Neuronal stem cell (in vitro differentiated cells): Measurements from ENCODE around the gene TMEM132C.

Experiments
- DNase-seq: peaks from one replicate; pipeline ENCODE4 v3.0.0-alpha.2; 2013; ENCODE audit warnings: low spot score
- H2AFZ ChIP-seq: one replicate; pipeline ENCODE4 v1.6.1; 2013; ENCODE audit warnings: mild to moderate bottlenecking, low read length, inconsistent platforms
- H2AK5ac ChIP-seq: 2 replicates; pipeline ENCODE4 v1.6.1; 2013; ENCODE audit warnings: low read depth, mild to moderate bottlenecking, inconsistent platforms, low read length, moderate library complexity, mixed read lengths
- H2BK120ac ChIP-seq: 2 replicates; pipeline ENCODE4 v1.6.1; 2013; ENCODE audit warnings: low read depth, mild to moderate bottlenecking, inconsistent platforms, low read length, moderate library complexity, mixed read lengths
- H2BK12ac ChIP-seq: one replicate; pipeline ENCODE4 v1.6.1; 2013; ENCODE audit warnings: low read length, inconsistent platforms
- H2BK15ac ChIP-seq: 2 replicates; pipeline ENCODE4 v1.6.1; 2013; ENCODE audit warnings: mild to moderate bottlenecking, low read length, inconsistent platforms, mixed read lengths
- H2BK5ac ChIP-seq: one replicate; pipeline ENCODE4 v1.6.1; 2013; ENCODE audit warnings: inconsistent platforms, mild to moderate bottlenecking, low read length, moderate library complexity
- H3K14ac ChIP-seq: one replicate; pipeline ENCODE4 v1.6.1; 2013; ENCODE audit warnings: low read length, inconsistent platforms
- H3K18ac ChIP-seq: 2 replicates; pipeline ENCODE4 v1.6.1; 2013; ENCODE audit warnings: low read length, inconsistent platforms
- H3K23ac ChIP-seq: 2 replicates; pipeline ENCODE4 v1.6.1; 2013; ENCODE audit warnings: low read depth, mild to moderate bottlenecking, mixed read lengths, low read length, inconsistent platforms; ENCODE audit not compliant: poor library complexity
- H3K27ac ChIP-seq: replicated peaks from 3 replicates; pipeline ENCODE4 v1.5.1; 2013; ENCODE audit warnings: low read length, inconsistent platforms
- H3K27me3 ChIP-seq, 3 experiments: 2 replicates each; pipeline ENCODE4 v1.6.1; 2013; ENCODE audit warnings: low read length in 3 of 3, mild to moderate bottlenecking in 2 of 3, inconsistent platforms in 1 of 3, low read depth in 1 of 3, mixed read lengths in 1 of 3, moderate library complexity in 1 of 3; ENCODE audit not compliant: control insufficient read depth in 3 of 3, insufficient read depth in 3 of 3
- H3K36me3 ChIP-seq, 2 donors: replicated peaks in 1 of 2; 2 replicates each; pipeline ENCODE4 v1.6.1; 2013; ENCODE audit warnings: low read length in 2 of 2; ENCODE audit not compliant: control insufficient read depth in 2 of 2, insufficient read depth in 2 of 2
- H3K4ac ChIP-seq: 2 replicates; pipeline ENCODE4 v1.6.1; 2013; ENCODE audit warnings: inconsistent platforms, mild to moderate bottlenecking, low read length, moderate library complexity
- H3K4me1 ChIP-seq, 2 donors: 1 replicate in 1 of 2; 2 replicates in 1 of 2; pipeline ENCODE4 v1.6.1; 2013; ENCODE audit warnings: low read length in 2 of 2, low read depth in 1 of 2; ENCODE audit not compliant: control insufficient read depth in 2 of 2, insufficient read depth in 1 of 2
- H3K4me2 ChIP-seq: one replicate; pipeline ENCODE4 v1.6.1; 2013; ENCODE audit warnings: mild to moderate bottlenecking, low read length, inconsistent platforms; ENCODE audit not compliant: insufficient read depth, poor library complexity, severe bottlenecking
- H3K4me3 ChIP-seq, 2 donors: 2 replicates each; pipeline ENCODE4 v1.5.1; 2013; ENCODE audit warnings: low read length in 2 of 2, mild to moderate bottlenecking in 2 of 2, inconsistent platforms in 1 of 2, moderate library complexity in 1 of 2
- H3K79me1 ChIP-seq: one replicate; pipeline ENCODE4 v1.6.1; 2013; ENCODE audit warnings: low read depth, mild to moderate bottlenecking, inconsistent platforms, low read length, moderate library complexity
- H3K9ac ChIP-seq: one replicate; pipeline ENCODE4 v1.6.1; 2013; ENCODE audit warnings: mild to moderate bottlenecking, low read depth, low read length, inconsistent platforms; ENCODE audit not compliant: poor library complexity
- H3K9me3 ChIP-seq, 2 donors: replicated peaks in 1 of 2; 2 replicates each; pipeline versions ENCODE3 to v1.6.1; 2013; ENCODE audit warnings: low read length in 2 of 2, mild to moderate bottlenecking in 2 of 2, inconsistent platforms in 1 of 2, low read depth in 1 of 2, mixed read lengths in 1 of 2, moderate library complexity in 1 of 2; ENCODE audit not compliant: control insufficient read depth in 2 of 2, insufficient read depth in 1 of 2
- H4K8ac ChIP-seq: one replicate; pipeline ENCODE4 v1.6.1; 2013; ENCODE audit warnings: low read depth, mild to moderate bottlenecking, inconsistent platforms, low read length, moderate library complexity
- H4K91ac ChIP-seq: one replicate; pipeline ENCODE4 v1.6.1; 2013; ENCODE audit warnings: low read length, low read depth, mild to moderate bottlenecking, inconsistent platforms; ENCODE audit not compliant: poor library complexity
- WGBS, 2 donors: extraction: QIAGEN DNeasy Blood & Tissue Kit; methylation state at CpG; one replicate each; pipeline ENCODE4 v1.1.7; 2013; ENCODE audit warnings: missing lambda C conversion rate in 2 of 2, mixed read lengths in 1 of 2; ENCODE audit not compliant: insufficient read length in 2 of 2, insufficient replicate concordance in 1 of 2; ENCODE audit errors: extremely low coverage in 2 of 2; 5-methylcytosine and 5-hydroxymethylcytosine counted together

Gene TMEM132C

DNA sequence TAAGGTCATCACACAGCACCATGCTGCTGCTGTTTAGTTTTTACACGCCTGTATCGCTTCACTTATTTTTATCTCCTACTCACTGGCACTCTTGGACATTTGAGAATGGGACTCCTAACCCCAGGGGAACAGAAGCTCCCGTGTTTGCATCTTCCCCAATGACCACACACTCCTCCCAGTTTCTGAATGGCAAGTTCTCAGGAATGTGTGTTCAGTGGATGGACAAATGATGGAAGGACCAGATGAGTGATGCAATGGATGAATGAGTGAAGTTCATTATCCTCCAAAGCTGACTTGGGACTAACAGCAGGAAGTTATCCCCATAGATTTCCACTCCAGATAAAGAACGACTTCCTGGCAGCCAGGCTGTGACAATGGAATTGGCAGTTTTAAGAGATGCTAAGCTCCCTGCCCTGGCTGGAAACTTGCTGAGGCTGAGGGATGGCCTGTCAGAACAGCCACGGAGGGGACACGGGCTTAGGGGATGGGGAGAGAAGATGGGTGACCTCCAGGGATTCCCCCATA is 325.3 kb downstream of the TMEM132C start:
- WGBS, 2 donors, result no CpG with 5 or more reads among the region's 6 CpGs
- H3K23ac ChIP-seq, result no peak overlapping the region

DNA sequence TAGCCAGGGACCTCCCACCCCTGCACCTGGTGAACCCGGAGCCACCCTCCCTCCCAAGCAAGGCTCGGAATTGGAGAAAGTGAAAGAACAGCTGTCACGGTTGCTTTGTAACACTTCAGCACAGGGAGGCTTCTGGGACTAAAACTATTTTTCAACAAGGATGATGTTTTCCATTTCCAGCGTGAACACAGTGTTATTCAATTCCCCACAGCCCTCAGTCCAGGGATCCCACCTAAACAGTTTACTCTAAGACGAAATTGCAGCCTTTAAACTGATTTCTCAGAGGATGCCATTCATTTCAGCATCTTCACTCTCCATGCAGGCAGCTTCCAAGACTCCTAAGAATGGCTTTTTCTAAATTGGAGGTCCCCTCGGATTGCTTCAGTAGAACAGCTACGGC is 327.6 kb downstream of the TMEM132C start:
- Histone ChIP-seq H3K4me1 (peaks cover 3 to 4% of the 10 kb centered on the region in 2 donors), H3K9ac (no peak overlapping the region), H4K91ac (no peak overlapping the region), H3K9me3 (no peaks in the 10 kb centered on the region), H3K18ac (no peak overlapping the region), H3K4me3 (no peak overlapping the region), H2BK120ac (no peak overlapping the region), H3K27me3 (peaks cover 0 to 2% (median 0%) of the 10 kb centered on the region in 3 experiments), H2BK15ac (no peak overlapping the region), H3K27ac (no peak overlapping the region), H4K8ac (no peak overlapping the region), H2AK5ac (no peak overlapping the region), H2BK5ac (no peak overlapping the region), H3K4ac (no peak overlapping the region), H3K36me3 (no peaks in the 10 kb centered on the region), H3K14ac (no peak overlapping the region), H3K23ac (no peak overlapping the region), H3K4me2 (no peak overlapping the region), H3K79me1 (no peaks in the 10 kb centered on the region), H2AFZ (no peak overlapping the region), H2BK12ac (no peak overlapping the region)
- no peak for DNase-seq
- no CpG with 5 or more reads among the region's 7 CpGs for WGBS, 2 donors

More for the DNA sequence above, 325.3 kb downstream of the TMEM132C start:
- H3K79me1 ChIP-seq, result no peaks in the 10 kb centered on the region
- H2BK120ac ChIP-seq, result no peak overlapping the region
- no peak overlapping the region for H2BK5ac ChIP-seq
- H4K91ac ChIP-seq, result no peak overlapping the region
- no peak overlapping the region for H2BK12ac ChIP-seq
- H3K4ac ChIP-seq, result no peak overlapping the region
- H3K18ac ChIP-seq, result no peak overlapping the region
- H2BK15ac ChIP-seq, result no peak overlapping the region
- no peak overlapping the region for H3K4me3 ChIP-seq
- peaks cover 3 to 4% of the 10 kb centered on the region in 2 donors for H3K4me1 ChIP-seq
- H3K36me3 ChIP-seq, result no peaks in the 10 kb centered on the region
- no peak overlapping the region for H3K4me2 ChIP-seq
- H4K8ac ChIP-seq, result no peak overlapping the region
- H3K14ac ChIP-seq, result peak overlapping the region; percentile 41
- no peaks in the 10 kb centered on the region for H3K27me3 ChIP-seq
- no peak for DNase-seq
- H2AK5ac ChIP-seq, result no peak overlapping the region
- no peak overlapping the region for H3K9ac ChIP-seq
- H3K9me3 ChIP-seq, result no peaks in the 10 kb centered on the region
- no peak overlapping the region for H2AFZ ChIP-seq
- no peak overlapping the region for H3K27ac ChIP-seq

DNA sequence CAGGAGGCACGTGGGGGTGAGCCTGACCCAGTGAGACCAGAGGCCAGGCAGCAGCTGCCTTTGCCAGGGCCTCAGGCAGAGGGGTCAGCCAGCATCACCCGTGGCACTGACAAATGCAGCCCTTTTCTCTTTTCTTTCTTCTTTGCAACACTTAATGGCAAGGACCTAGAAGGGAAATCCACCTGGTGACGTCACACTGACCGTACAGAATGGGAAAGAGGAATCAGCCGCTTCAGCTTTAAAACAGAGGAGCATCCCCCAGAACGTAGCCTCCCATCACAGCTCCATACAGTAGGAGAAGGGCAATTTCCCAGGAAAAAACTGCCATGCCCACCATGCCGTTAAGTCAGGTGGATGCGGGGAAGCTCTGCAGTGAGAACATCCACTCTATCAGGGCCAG is 328.6 kb downstream of the TMEM132C start:
- H3K18ac ChIP-seq, result peak overlapping the region; percentile 45
- H4K91ac ChIP-seq, result no peak overlapping the region
- H3K23ac ChIP-seq, result no peak overlapping the region
- H3K14ac ChIP-seq, result no peak overlapping the region
- H3K4me1 ChIP-seq, result peaks cover 3 to 4% of the 10 kb centered on the region in 2 donors
- no peaks in the 10 kb centered on the region for H3K9me3 ChIP-seq
- H2BK12ac ChIP-seq, result no peak overlapping the region
- no peak overlapping the region for H3K4me3 ChIP-seq
- no peak overlapping the region for H2BK120ac ChIP-seq
- no peak overlapping the region for H3K4ac ChIP-seq
- H4K8ac ChIP-seq, result no peak overlapping the region
- no peak overlapping the region for H3K27ac ChIP-seq
- no peak overlapping the region for H2AK5ac ChIP-seq
- no peak overlapping the region for H3K9ac ChIP-seq
- H2BK15ac ChIP-seq, result no peak overlapping the region
- no peaks in the 10 kb centered on the region for H3K79me1 ChIP-seq
- no peak overlapping the region for H2BK5ac ChIP-seq
- WGBS, 2 donors, result no CpG with 5 or more reads among the region's 8 CpGs
- no peak overlapping the region for H2AFZ ChIP-seq
- no peak overlapping the region for H3K4me2 ChIP-seq
- H3K27me3 ChIP-seq, result peaks cover 0 to 2% (median 0%) of the 10 kb centered on the region in 3 experiments
- no peak for DNase-seq
- H3K36me3 ChIP-seq, result no peaks in the 10 kb centered on the region

DNA sequence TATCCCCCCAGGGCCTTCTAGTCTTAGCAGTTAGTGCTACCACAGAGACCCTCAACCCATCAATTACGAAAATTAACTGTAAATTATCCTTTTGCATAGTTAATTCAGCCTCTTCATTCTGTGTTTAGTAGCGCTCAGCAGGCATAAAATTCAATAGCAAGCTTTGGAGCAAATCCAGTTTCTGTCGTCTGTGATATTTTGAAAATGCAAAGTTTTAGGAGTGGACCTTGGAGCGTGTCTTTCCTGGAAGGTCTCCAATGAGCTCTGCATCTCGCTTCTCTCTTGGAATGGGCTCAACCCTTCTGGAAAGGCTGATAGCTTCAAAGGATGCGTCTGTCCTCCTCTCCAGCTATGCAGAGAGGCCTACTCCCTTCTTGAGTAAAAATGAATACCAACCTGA is 333.9 kb downstream of the TMEM132C start:
- H2BK5ac ChIP-seq, result no peak overlapping the region
- H3K79me1 ChIP-seq, result no peaks in the 10 kb centered on the region
- no peak overlapping the region for H4K8ac ChIP-seq
- no peak overlapping the region for H3K4me3 ChIP-seq
- no peak overlapping the region for H2AFZ ChIP-seq
- DNase-seq, result no peak
- no peak overlapping the region for H2BK120ac ChIP-seq
- no peak overlapping the region for H3K27ac ChIP-seq
- WGBS, 2 donors, result no CpG with 5 or more reads among the region's 6 CpGs
- H3K23ac ChIP-seq, result no peak overlapping the region
- no peaks in the 10 kb centered on the region for H3K9me3 ChIP-seq
- H2BK12ac ChIP-seq, result no peak overlapping the region
- no peak overlapping the region for H3K14ac ChIP-seq
- no peak overlapping the region for H4K91ac ChIP-seq
- H3K36me3 ChIP-seq, result no peaks in the 10 kb centered on the region
- H3K4ac ChIP-seq, result no peak overlapping the region
- H2AK5ac ChIP-seq, result no peak overlapping the region
- H3K4me1 ChIP-seq, result peaks cover under 1 to 4% of the 10 kb centered on the region in 2 donors
- H2BK15ac ChIP-seq, result no peak overlapping the region
- no peak overlapping the region for H3K18ac ChIP-seq
- no peak overlapping the region for H3K9ac ChIP-seq
- H3K27me3 ChIP-seq, result peaks cover 0 to 2% (median 0%) of the 10 kb centered on the region in 3 experiments
- no peak overlapping the region for H3K4me2 ChIP-seq
